ENCODE measurements around the gene UBTD1.

DNA sequence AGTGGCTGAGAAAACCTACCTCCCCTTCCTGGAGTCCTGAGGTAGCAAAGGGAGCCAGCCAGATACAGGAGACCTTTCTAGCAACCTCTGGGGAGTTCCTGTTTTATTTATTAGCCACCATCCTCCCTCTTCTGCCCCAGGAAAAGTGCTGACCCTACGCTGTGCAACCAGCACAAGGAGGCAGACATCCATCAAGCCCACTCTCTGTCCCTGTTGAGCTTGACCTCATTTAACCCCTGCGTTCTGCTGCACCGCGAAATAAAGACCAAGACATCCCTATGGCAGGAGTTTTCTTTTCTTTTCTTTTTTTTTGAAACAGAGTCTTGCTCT is 48.5 kb downstream of the UBTD1 start:
- TF ChIP-seq, protein P1, sequence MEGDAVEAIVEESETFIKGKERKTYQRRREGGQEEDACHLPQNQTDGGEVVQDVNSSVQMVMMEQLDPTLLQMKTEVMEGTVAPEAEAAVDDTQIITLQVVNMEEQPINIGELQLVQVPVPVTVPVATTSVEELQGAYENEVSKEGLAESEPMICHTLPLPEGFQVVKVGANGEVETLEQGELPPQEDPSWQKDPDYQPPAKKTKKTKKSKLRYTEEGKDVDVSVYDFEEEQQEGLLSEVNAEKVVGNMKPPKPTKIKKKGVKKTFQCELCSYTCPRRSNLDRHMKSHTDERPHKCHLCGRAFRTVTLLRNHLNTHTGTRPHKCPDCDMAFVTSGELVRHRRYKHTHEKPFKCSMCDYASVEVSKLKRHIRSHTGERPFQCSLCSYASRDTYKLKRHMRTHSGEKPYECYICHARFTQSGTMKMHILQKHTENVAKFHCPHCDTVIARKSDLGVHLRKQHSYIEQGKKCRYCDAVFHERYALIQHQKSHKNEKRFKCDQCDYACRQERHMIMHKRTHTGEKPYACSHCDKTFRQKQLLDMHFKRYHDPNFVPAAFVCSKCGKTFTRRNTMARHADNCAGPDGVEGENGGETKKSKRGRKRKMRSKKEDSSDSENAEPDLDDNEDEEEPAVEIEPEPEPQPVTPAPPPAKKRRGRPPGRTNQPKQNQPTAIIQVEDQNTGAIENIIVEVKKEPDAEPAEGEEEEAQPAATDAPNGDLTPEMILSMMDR (IDR thresholded peaks at IDR 0.05) = no peak
- no peak for TF ChIP-seq POLR2A (IDR thresholded peaks at IDR 0.05)
